ENCODE data around the gene AGA. TPM values are rescaled to one million over a fixed set of nuclear protein-coding genes. Genes with fewer than 3 reads are reported as not detected.

AGA gene
- total and polyA plus RNA-seq, 10 of the 15 experiments (the other 5 are each of a cell fraction or from before 2014, with no cell fraction given) = 17.1 to 37.6 (median 24.5) TPM

DNA sequence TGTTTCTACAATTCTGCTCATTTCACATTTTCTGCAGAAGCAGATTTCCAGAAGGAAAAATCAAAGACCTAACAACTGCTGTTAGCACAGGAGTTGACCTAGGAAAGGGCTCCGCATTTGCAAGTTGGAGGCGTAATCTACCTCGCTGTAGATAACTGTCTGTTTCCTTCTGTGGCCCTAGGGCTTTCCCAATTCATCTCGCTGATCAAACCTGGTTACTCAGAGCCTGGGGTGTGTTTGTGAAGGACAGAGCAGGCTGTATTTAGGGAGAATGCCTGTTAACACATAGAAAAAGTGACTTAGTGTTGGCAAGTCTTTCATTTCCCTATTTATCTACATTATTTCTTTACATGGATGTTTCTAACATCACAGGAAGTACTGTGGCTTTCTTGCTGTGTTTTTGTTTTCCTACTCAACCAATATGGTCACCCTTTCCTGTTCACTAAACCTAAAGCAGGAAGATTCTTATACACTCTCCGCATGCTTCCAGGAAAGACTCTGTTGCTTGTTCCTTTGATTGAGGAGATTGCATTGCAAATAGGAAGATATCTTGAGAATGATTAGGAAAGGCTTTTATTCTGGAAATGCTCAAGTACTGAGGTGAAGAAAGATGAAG, 40.5 kb downstream of the AGA start (continued):
- TF ChIP-seq, protein P1, sequence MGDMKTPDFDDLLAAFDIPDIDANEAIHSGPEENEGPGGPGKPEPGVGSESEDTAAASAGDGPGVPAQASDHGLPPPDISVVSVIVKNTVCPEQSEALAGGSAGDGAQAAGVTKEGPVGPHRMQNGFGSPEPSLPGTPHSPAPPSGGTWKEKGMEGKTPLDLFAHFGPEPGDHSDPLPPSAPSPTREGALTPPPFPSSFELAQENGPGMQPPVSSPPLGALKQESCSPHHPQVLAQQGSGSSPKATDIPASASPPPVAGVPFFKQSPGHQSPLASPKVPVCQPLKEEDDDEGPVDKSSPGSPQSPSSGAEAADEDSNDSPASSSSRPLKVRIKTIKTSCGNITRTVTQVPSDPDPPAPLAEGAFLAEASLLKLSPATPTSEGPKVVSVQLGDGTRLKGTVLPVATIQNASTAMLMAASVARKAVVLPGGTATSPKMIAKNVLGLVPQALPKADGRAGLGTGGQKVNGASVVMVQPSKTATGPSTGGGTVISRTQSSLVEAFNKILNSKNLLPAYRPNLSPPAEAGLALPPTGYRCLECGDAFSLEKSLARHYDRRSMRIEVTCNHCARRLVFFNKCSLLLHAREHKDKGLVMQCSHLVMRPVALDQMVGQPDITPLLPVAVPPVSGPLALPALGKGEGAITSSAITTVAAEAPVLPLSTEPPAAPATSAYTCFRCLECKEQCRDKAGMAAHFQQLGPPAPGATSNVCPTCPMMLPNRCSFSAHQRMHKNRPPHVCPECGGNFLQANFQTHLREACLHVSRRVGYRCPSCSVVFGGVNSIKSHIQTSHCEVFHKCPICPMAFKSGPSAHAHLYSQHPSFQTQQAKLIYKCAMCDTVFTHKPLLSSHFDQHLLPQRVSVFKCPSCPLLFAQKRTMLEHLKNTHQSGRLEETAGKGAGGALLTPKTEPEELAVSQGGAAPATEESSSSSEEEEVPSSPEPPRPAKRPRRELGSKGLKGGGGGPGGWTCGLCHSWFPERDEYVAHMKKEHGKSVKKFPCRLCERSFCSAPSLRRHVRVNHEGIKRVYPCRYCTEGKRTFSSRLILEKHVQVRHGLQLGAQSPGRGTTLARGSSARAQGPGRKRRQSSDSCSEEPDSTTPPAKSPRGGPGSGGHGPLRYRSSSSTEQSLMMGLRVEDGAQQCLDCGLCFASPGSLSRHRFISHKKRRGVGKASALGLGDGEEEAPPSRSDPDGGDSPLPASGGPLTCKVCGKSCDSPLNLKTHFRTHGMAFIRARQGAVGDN (IDR thresholded peaks at IDR 0.05) = no peak
- no peak for TF ChIP-seq POLR2AphosphoS2 (IDR thresholded peaks at IDR 0.05; ENCODE audit: low read depth, low read length)

DNA sequence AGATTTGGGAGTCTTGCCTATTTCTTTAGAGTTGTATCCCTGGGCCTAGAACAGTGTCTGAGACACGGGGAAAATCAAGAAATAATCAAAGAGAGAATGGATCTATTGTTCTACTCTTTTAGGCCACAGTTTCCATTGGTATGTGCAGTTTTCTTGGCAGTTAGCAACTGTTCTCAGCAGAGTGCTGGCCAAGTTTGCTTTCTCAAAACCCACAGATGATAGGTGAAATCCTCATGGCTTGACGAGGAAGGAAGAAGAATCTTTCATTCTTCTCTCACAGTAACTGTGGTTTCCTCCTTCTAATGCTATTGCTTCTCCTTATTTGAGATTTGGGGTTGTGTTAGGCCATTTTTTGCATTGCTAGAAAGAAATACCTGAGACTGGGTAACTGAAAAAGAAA, 42.2 kb downstream of the AGA start:
- in situ Hi-C loops (cut with MboI) = no loop called here
- no peaks in the 10 kb centered on the region for H3K79me2 ChIP-seq (ENCODE audit: control insufficient read depth, insufficient read depth, low read length)
- no TSS peak for BruUV-seq (replicated peaks)
- POLR2A ChIA-PET = no interaction called here
- RAD21 ChIA-PET (ENCODE audit: unreplicated experiment) = no interaction called here
- no peak for FAIRE-seq
- no peaks in the 10 kb centered on the region for H3K9me3 ChIP-seq (replicated peaks; ENCODE audit: control insufficient read depth, insufficient read depth, low read length)
- CTCF ChIA-PET = no interaction called here
- H3K4me2 ChIP-seq (ENCODE audit: control insufficient read depth, insufficient read depth) = no peak overlapping the region
- intact Hi-C loops (cut with micrococcal nuclease; ENCODE audit: unreplicated experiment) = no loop called here
- TF ChIP-seq EP300 (IDR thresholded peaks at IDR 0.05; ENCODE audit: borderline replicate concordance in 1 of 2, control insufficient read depth in 1 of 2, low read depth in 2 of 2, low read length in 2 of 2) (no peak), MYC (IDR thresholded peaks at IDR 0.05; ENCODE audit: insufficient read depth, insufficient read length, insufficient replicate concordance, low read length, severe bottlenecking) (no peak), NFYB (IDR thresholded peaks at IDR 0.05; ENCODE audit: insufficient read depth, low read depth, low read length) (no peak), JUND (IDR thresholded peaks at IDR 0.05; ENCODE audit: low read depth, low read length) (no peak), SPI1 (IDR thresholded peaks at IDR 0.05; ENCODE audit: borderline replicate concordance, insufficient read depth, low read depth, low read length) (no peak), KDM1A (IDR thresholded peaks at IDR 0.05; ENCODE audit: borderline replicate concordance) (no peak), SREBF1 (IDR thresholded peaks at IDR 0.05; ENCODE audit: low read length) (no peak), NR2F1 (conservative IDR thresholded peaks at IDR 0.05) (no peak), SREBF2 (IDR thresholded peaks at IDR 0.05; ENCODE audit: low read length) (no peak), STAT1 (conservative IDR thresholded peaks at IDR 0.05) (no peak)
- TF ChIP-seq, protein P2, sequence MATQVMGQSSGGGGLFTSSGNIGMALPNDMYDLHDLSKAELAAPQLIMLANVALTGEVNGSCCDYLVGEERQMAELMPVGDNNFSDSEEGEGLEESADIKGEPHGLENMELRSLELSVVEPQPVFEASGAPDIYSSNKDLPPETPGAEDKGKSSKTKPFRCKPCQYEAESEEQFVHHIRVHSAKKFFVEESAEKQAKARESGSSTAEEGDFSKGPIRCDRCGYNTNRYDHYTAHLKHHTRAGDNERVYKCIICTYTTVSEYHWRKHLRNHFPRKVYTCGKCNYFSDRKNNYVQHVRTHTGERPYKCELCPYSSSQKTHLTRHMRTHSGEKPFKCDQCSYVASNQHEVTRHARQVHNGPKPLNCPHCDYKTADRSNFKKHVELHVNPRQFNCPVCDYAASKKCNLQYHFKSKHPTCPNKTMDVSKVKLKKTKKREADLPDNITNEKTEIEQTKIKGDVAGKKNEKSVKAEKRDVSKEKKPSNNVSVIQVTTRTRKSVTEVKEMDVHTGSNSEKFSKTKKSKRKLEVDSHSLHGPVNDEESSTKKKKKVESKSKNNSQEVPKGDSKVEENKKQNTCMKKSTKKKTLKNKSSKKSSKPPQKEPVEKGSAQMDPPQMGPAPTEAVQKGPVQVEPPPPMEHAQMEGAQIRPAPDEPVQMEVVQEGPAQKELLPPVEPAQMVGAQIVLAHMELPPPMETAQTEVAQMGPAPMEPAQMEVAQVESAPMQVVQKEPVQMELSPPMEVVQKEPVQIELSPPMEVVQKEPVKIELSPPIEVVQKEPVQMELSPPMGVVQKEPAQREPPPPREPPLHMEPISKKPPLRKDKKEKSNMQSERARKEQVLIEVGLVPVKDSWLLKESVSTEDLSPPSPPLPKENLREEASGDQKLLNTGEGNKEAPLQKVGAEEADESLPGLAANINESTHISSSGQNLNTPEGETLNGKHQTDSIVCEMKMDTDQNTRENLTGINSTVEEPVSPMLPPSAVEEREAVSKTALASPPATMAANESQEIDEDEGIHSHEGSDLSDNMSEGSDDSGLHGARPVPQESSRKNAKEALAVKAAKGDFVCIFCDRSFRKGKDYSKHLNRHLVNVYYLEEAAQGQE (IDR thresholded peaks at IDR 0.05; ENCODE audit: low read depth, low read length) = no peak
- WGBS (ENCODE audit: insufficient coverage, insufficient replicate concordance, low lambda C conversion rate, missing lambda C conversion rate) = 23% methylated on average over 2 of the region's 2 CpGs
- no peak for ATAC-seq
- SMC1A ChIA-PET (ENCODE audit: uncharacterized antibody, unreplicated experiment) = no interaction called here
- no peak overlapping the region for H3K27ac ChIP-seq (ENCODE audit: control insufficient read depth, insufficient read depth)
- no peak overlapping the region for H3K9ac ChIP-seq (ENCODE audit: control insufficient read depth, insufficient read depth, low read length)
- no peaks in the 10 kb centered on the region for H3K27me3 ChIP-seq (replicated peaks in 1 of 2; ENCODE audit: control insufficient read depth in 2 of 2, insufficient read depth in 2 of 2, low read length in 1 of 2)
- no peaks in the 10 kb centered on the region for H3K36me3 ChIP-seq (ENCODE audit: control insufficient read depth in 2 of 2, insufficient read depth in 2 of 2, low read length in 1 of 2)
- no peaks in the 10 kb centered on the region for H4K20me1 ChIP-seq (ENCODE audit: control insufficient read depth, insufficient read depth)
- H3K4me1 ChIP-seq (ENCODE audit: control insufficient read depth, insufficient read depth, low read length) = no peaks in the 10 kb centered on the region
- DNase-seq (ENCODE audit: low read depth, low spot score) = no peak
- no peak overlapping the region for H3K4me3 ChIP-seq
- H2AFZ ChIP-seq (ENCODE audit: control insufficient read depth, low read depth, low read length) = no peak overlapping the region
